ENCODE results near the gene FAM234B.
"Not testable (repeated sequence)": the region's sequence is repeated elsewhere in the genome, so short reads cannot be mapped to it uniquely, and the experiment has no call there.

FAM234B gene

DNA sequence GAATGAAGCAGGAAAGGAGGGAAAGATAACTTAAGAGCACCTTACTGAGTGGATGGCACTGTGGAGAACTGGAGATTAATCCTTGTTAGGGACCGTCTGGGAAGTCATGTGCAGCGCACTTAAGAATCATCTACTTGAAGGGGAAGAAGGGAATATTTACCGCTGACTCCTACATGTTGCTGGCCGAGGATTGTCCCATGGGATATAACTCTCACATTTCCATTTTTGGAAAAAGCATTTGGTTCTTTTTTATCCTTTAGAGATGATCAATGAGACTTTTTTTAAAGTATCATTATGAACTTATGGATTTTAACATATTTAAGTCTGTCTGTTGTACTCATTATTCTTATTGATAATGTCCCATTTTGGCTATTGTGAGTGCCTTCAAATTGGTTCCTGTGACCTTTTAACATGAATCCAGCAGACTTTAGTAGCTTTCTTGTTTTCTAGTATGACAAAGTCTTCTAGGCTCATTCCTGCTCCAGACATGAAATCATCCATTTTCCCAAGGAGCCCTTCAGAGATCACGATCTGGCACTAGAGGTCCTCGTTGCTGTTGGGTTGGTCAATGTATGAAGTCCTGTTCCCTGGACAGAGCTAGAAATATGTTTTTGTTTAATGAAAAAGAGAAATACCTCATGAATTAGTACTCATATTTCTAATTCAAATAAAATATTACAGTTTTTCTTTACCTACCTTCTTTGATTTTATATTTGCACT is 20.2 kb upstream of the FAM234B start:
- no peak for DNase-seq (ENCODE audit: low read depth)

DNA sequence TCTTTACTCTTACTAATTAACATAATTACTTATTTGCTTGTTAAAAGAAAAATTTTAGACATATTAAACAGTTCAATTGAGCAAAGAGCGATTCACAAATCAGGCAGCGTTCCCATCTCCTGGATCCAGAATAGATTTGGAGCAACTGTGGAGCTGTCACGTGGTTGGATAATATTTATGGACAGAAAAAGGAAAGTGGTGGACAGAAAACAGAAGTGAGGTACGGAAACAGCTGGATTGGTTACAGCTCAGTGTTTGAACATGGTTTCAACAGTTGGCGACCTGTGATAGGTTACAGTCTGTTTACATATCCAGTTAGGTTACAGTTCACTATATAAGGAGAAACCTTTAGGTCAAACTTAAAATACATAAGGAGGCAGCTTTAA is 19.7 kb upstream of the FAM234B start:
- no peak for DNase-seq (ENCODE audit: low read depth)

- DNase-seq (ENCODE audit: low read depth), result no peak
Measured at GRCh38 chr12:13026286-13026685, 17.9 kb upstream of the FAM234B start.

DNA sequence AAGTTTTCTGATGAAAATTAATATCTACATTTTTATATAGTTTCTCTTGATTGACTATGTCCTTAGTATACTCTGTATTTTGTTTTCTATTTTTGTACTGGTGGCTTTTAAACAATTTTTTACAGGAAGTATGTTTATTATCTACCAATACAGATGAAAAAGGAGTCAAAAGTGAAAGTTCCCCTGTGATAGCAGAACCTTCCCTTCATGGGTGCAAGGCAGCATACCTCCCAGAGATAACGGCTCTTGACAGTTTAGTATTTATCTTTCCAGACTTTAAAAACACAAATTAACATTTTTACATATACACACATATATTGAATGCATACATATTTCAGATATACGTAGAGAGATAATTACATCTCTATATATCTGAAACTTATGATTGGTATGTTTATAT is 17.1 kb upstream of the FAM234B start:
- no peak for DNase-seq (ENCODE audit: low read depth)

- no peak for DNase-seq (ENCODE audit: low read depth)
Measured at GRCh38 chr12:13027508-13027907, 16.7 kb upstream of the FAM234B start.

DNA sequence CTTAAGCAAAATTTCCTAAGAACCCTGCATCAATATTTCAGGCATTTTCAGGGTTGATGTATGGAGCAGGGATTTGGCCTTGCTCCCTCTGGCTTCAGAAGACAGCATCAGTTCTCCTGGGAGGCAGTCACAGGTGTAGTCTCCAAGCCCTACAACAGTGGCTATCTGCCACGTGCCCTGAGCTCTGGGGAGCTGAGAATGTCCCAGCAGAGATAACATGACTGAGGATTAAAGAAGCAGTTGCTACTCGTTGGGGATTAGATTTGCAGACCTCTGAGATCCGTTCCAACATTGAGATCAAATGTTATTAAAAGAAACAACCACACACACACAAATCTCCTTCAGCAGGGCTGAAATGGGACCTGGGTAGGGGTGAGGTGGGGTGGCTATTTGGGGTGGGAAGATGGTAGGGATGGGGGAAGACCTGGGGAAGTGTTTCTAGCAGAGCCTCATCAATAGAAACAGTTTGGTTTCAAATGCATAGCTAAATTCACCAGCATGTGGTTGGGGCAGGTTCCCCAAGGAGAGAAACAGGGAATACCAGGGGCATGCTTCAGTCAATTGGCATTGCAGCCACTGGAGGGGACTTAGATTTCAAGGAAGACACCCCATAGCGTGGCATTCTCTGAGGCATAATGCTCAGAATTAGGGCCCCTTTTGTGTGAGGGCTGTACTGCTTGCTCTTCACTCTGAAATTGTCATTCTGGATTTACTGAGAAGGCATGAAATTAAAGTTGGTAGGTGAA is 15.2 kb upstream of the FAM234B start:
- no peak for DNase-seq (ENCODE audit: low read depth)

DNA sequence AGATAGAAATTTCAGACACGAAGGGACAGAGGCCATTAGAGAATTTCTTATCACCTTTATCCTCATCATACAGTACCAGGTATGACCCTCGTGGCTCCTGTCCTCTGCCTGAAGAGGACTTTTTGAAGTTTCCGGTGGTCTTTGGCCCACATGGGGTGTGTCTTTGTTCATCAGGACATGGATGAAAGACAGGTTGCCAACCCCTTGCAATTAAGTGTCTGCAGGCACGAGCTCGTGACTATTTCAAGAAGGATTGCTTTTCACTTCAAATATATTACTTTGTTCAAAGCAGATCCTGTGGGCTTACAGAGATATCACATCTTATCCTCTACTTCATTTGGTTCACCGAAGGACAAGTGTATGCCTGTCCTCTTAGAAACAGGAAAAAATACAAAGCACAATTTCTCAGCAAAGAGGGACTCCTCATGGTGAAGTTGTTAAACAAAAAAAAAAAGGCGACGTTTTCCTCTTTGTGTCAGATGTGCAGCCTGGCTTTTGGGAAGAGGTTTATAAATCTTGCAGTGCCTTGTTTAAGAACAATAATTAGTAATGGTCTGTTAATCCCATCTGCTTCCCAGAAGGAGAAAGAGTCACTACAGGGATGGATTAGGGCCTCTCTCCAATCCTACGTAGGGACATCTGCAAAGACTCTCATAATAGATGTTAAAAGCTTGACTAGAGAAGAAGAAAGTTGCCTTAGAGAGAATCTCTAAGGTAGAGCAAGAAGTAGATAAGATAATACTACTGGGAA is 13.5 kb upstream of the FAM234B start:
- no peak for DNase-seq (ENCODE audit: low read depth)

DNA sequence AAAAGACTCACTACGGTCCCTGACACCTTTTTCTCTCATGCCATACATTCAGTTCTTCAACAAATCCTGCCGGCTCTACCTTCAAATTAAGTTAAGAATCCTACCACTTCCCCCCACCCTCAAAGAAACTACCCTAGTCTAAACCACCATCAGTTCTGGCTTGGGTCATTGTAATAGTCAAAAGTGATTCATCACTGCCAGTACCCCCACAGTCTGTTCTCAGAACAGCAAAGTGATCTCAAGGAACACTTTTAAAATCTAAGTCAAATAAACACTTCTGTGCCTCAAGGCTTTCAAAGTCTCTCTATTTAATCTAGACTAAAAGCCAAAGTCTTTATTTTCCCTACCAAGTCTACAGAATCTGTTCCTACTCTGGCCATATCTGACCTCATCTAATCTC is 12.0 kb upstream of the FAM234B start:
- no peak for DNase-seq (ENCODE audit: low read depth)

- no peak for DNase-seq (ENCODE audit: low read depth)
Measured at GRCh38 chr12:13033476-13033875, 10.7 kb upstream of the FAM234B start.

GRCh38 chr12:13035335-13035734 is 8.8 kb upstream of the FAM234B start:
- not testable (repeated sequence) for DNase-seq (ENCODE audit: low read depth)

- no peak for DNase-seq (ENCODE audit: low read depth)
Measured at GRCh38 chr12:13036881-13037280, 7.3 kb upstream of the FAM234B start.

- no peak for DNase-seq (ENCODE audit: low read depth)
Measured at GRCh38 chr12:13038491-13039161, 5.6 kb upstream of the FAM234B start.

GRCh38 chr12:13039328-13039956 is 4.7 kb upstream of the FAM234B start:
- DNase-seq (ENCODE audit: low read depth), result no peak

- no peak for DNase-seq (ENCODE audit: low read depth)
Measured at GRCh38 chr12:13041224-13041623, 3.0 kb upstream of the FAM234B start.

GRCh38 chr12:13042666-13043230 is 1.4 kb upstream of the FAM234B start:
- no peak for DNase-seq (ENCODE audit: low read depth)

GRCh38 chr12:13044906-13045299 is 722 bp downstream of the FAM234B start:
- no peak for DNase-seq (ENCODE audit: low read depth)

GRCh38 chr12:13045816-13046215 is 1.6 kb downstream of the FAM234B start:
- DNase-seq (ENCODE audit: low read depth), result no peak

- no peak for DNase-seq (ENCODE audit: low read depth)
Measured at GRCh38 chr12:13046964-13047363, 2.8 kb downstream of the FAM234B start.

GRCh38 chr12:13049816-13050215 is 5.6 kb downstream of the FAM234B start:
- no peak for DNase-seq (ENCODE audit: low read depth)

DNA sequence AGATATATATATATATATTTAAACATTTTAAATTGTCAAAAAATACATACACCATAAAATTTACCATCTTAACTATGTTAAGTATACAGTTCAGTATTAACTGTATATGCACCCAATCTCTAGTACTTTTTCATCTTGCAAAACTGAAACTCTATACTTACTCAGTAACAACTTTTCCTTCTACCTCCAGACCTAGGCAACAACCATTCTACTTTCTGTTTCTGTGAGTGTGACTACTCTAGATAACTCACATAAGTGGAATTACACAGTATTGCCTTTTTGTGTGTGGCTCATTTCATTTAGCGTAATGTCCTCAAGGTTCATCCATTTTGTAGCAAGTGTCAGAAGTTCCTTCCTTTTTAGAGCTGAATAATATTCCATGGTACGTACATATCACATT is 8.2 kb downstream of the FAM234B start:
- no peak for DNase-seq (ENCODE audit: low read depth)

GRCh38 chr12:13053617-13054016 is 9.4 kb downstream of the FAM234B start:
- DNase-seq (ENCODE audit: low read depth), result not testable (repeated sequence)

DNA sequence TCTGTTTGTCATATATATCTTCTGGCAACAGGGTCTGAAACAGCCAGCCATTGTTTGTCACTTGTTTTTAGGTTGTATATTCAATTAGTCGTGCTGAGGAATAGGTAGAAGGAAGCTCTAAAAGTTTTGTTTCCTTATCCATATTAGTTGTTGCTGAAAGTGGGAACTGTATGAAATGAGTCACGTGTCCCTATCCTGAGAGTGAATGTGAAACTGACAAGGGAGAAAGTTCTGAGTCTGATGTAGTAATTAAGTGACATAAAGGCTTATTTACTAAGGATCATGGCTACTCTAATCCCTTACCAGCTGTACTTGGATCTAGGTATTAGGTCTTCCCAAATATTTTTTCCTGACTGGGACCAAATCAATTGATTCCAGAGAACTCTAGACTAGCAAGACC is 16.4 kb downstream of the FAM234B start:
- no peak for DNase-seq (ENCODE audit: low read depth)

Data from activated T-helper 9 cell treated with anti-CD3 and anti-CD28 coated beads, Interleukin-2, amount 50 U/mL, for 16 hours (primary cell).